Hepatocyte (in vitro differentiated cells): ENCODE measurements around the gene GNPTAB. TPM values are rescaled to one million over a fixed set of nuclear protein-coding genes. Genes with fewer than 3 reads are reported as not detected.

Source experiments
- DNase-seq: peaks from one replicate; pipeline ENCODE4 v3.0.0-alpha.2; 2016; ENCODE audit warnings: low spot score
- H2AFZ ChIP-seq: fragments of 200-600 bp; sonication (generic); 2 replicates; pipeline ENCODE4 v1.6.0; 2016; ENCODE audit warnings: antibody characterized with exemption, mild to moderate bottlenecking
- H3K27ac ChIP-seq: fragments of 200-600 bp; sonication (generic); 2 replicates; pipeline ENCODE4 v1.5.1; 2016; ENCODE audit warnings: mild to moderate bottlenecking
- H3K27me3 ChIP-seq: fragments of 200-600 bp; sonication (generic); 2 replicates; pipeline ENCODE4 v1.6.1; 2016
- H3K36me3 ChIP-seq: fragments of 200-600 bp; sonication (generic); replicated peaks from 2 replicates; pipeline ENCODE4 v1.5.1; 2016; ENCODE audit warnings: low read depth; ENCODE audit not compliant: insufficient read depth
- H3K4me1 ChIP-seq: fragments of 200-600 bp; sonication (generic); 2 replicates; pipeline ENCODE4 v1.5.1; 2016; ENCODE audit warnings: mild to moderate bottlenecking, moderate library complexity; ENCODE audit not compliant: insufficient read depth
- H3K4me2 ChIP-seq: fragments of 200-600 bp; sonication (generic); 2 replicates; pipeline ENCODE4 v1.6.0; 2016
- H3K4me3 ChIP-seq: fragments of 200-600 bp; sonication (generic); 2 replicates; pipeline ENCODE4 v1.5.1; 2016; ENCODE audit warnings: mild to moderate bottlenecking
- H3K79me2 ChIP-seq: fragments of 200-600 bp; sonication (generic); 2 replicates; pipeline ENCODE4 v1.6.0; 2017; ENCODE audit warnings: mild to moderate bottlenecking
- H3K9me2 ChIP-seq: fragments of 200-600 bp; sonication (generic); replicated peaks from 2 replicates; pipeline ENCODE4 v1.6.0; 2017; ENCODE audit warnings: mild to moderate bottlenecking; ENCODE audit not compliant: insufficient read depth
- H3K9me3 ChIP-seq: fragments of 200-600 bp; sonication (generic); 2 replicates; pipeline ENCODE4 v1.5.1; 2016; ENCODE audit warnings: low read depth, mild to moderate bottlenecking
- H4K20me1 ChIP-seq: fragments of 200-600 bp; sonication (generic); 2 replicates; pipeline ENCODE4 v1.6.0; 2016; ENCODE audit warnings: mild to moderate bottlenecking; ENCODE audit not compliant: insufficient read depth, poor library complexity, severe bottlenecking
- EZH2 ChIP-seq: fragments of 200-600 bp; sonication (generic); IDR thresholded peaks from 2 replicates; pipeline ENCODE4 v1.6.1; 2016; ENCODE audit warnings: antibody characterized with exemption, mild to moderate bottlenecking, borderline replicate concordance
- EZH2phosphoT487 ChIP-seq: fragments of 200-600 bp; sonication (generic); IDR thresholded peaks from one replicate; pipeline ENCODE4 v1.6.1; 2018; ENCODE audit warnings: antibody characterized with exemption, mild to moderate bottlenecking, low read depth, moderate library complexity; ENCODE audit not compliant: unreplicated experiment, severe bottlenecking
- WGBS: methylation state at CpG from one replicate; pipeline ENCODE4 v1.1.6; 2016; ENCODE audit warnings: low lambda C conversion rate; ENCODE audit errors: missing lambda C conversion rate; 5-methylcytosine and 5-hydroxymethylcytosine counted together
- polyA plus RNA-seq: library from polyadenylated mRNA; unstranded; fragments of >200 nt; fragmentation: Nextera tagmentation; extraction: Ambion mirVana; gene quantifications from 2 replicates; pipeline ENCODE4 v1.2.1, GENCODE V29; 2016
- total RNA-seq: library from RNA; depleted of rRNA; stranded (reverse); fragments of >200 nt; gene quantifications from 2 replicates; pipeline ENCODE4 v1.2.3, GENCODE V29; 2014
- TF ChIP-seq, protein P1 (sequence below): fragments of 200-600 bp; sonication (generic); IDR thresholded peaks from 2 replicates; pipeline ENCODE4 v1.5.1; 2016; ENCODE audit warnings: antibody characterized with exemption, mild to moderate bottlenecking; ENCODE audit not compliant: poor library complexity

The GNPTAB gene
- total and polyA plus RNA-seq, 2 experiments from 2014 or later: 13.8 to 21.6 TPM

DNA sequence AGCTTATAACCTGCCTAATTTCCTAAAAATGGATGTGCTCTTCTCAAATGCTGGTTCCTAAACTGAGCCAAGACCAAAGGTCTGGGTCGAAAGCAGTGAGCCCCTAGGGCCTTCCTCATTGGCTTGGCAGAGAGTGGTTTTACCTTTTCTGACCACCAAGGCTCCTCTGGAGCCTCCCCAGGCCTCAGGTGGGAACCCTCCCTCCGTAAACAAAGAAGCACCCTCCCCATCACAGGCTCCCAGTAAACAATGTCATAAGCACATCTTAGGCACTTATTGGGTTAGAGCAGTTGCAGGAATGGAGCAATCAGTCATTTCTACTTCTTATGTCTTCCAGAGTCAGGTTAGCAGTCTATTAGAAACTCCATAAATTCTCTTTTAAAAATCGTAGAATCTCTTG, 127.3 kb downstream of the GNPTAB start:
- Histone ChIP-seq H2AFZ (no peak overlapping the region), H3K27ac (no peak overlapping the region), H3K4me2 (no peak overlapping the region), H3K79me2 (peaks cover 85% of the 10 kb centered on the region), H3K36me3 (no peaks in the 10 kb centered on the region), H3K27me3 (no peaks in the 10 kb centered on the region), H3K9me2 (no peaks in the 10 kb centered on the region), H3K4me3 (no peak overlapping the region), H3K4me1 (peaks cover 20% of the 10 kb centered on the region), H4K20me1 (peaks cover 41% of the 10 kb centered on the region), H3K9me3 (no peaks in the 10 kb centered on the region)
- WGBS: 70% methylated on average over 3 of the region's 3 CpGs
- TF ChIP-seq EZH2: no peak
- no peak for DNase-seq

DNA sequence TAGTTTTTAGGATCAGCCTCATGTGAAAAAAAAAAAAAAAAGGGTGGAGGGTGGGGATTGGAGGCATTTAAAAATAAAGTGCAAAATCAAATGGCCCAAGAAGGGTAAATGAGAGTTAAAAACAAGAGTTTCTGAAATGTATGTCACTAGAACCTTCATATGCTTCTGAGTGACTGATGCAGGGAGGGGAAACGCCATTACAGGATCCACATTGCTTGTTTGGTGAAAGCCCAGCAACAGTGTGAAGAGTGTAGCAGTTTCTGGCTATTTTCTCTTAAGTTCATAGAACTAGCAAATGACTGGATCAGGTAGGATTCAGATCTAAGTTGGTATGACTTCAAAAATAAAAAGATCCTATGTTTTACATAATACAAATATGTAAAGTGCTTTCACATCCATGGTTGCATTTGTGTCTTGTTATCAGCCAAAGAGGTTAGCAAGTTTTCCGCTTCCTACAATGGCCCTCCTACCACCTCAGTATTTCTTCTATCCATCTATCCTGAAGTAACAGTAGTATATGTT, 130.4 kb downstream of the GNPTAB start:
- Histone ChIP-seq H3K79me2 (peaks cover 63% of the 10 kb centered on the region), H2AFZ (no peak overlapping the region), H3K4me1 (peaks cover 21% of the 10 kb centered on the region), H4K20me1 (peaks cover 26% of the 10 kb centered on the region), H3K9me3 (no peaks in the 10 kb centered on the region), H3K4me2 (peak overlapping the region; percentile 95), H3K36me3 (no peaks in the 10 kb centered on the region), H3K27ac (no peak overlapping the region), H3K4me3 (no peak overlapping the region), H3K9me2 (no peaks in the 10 kb centered on the region), H3K27me3 (no peaks in the 10 kb centered on the region)
- TF ChIP-seq EZH2 (no peak), EZH2phosphoT487 (no peak)
- TF ChIP-seq, protein P1, sequence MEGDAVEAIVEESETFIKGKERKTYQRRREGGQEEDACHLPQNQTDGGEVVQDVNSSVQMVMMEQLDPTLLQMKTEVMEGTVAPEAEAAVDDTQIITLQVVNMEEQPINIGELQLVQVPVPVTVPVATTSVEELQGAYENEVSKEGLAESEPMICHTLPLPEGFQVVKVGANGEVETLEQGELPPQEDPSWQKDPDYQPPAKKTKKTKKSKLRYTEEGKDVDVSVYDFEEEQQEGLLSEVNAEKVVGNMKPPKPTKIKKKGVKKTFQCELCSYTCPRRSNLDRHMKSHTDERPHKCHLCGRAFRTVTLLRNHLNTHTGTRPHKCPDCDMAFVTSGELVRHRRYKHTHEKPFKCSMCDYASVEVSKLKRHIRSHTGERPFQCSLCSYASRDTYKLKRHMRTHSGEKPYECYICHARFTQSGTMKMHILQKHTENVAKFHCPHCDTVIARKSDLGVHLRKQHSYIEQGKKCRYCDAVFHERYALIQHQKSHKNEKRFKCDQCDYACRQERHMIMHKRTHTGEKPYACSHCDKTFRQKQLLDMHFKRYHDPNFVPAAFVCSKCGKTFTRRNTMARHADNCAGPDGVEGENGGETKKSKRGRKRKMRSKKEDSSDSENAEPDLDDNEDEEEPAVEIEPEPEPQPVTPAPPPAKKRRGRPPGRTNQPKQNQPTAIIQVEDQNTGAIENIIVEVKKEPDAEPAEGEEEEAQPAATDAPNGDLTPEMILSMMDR: no peak
- 84% methylated on average over 2 of the region's 2 CpGs for WGBS
- DNase-seq: no peak

DNA sequence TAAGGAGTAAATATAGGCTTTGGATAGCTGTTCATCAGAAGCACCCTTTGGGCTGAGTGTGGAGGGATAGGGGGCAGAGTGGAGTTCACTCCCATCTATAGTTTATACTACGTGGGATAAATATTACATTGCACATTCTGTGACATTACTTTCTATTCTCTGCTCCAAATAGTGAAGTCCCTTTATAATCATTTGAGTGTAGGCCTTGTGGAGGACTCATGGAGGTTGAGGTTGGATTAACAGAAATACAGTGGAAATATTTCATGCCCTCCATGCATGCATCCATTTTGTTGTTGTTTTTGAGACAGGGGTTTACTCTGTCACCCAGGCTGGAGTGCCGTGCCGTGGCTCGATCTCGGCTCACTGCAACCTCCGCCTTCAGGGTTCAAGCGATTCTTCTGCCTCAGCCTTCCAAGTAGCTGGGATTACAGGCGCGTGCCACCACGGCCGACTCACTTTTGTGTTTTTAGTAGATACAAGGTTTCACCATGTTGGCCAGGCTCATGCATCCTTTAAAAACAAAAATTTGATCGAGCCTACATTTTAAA, 131.9 kb downstream of the GNPTAB start:
- Histone ChIP-seq H2AFZ (peak overlapping the region; percentile 79), H3K27me3 (no peaks in the 10 kb centered on the region), H3K4me2 (peak overlapping the region; percentile 95), H3K9me2 (no peaks in the 10 kb centered on the region), H4K20me1 (peaks cover 26% of the 10 kb centered on the region), H3K4me3 (peak overlapping the region; percentile 66), H3K9me3 (no peaks in the 10 kb centered on the region), H3K4me1 (peaks cover 21% of the 10 kb centered on the region), H3K79me2 (peaks cover 58% of the 10 kb centered on the region), H3K36me3 (no peaks in the 10 kb centered on the region), H3K27ac (peak overlapping the region; percentile 91)
- 76% methylated on average over 12 of the region's 12 CpGs for WGBS
- DNase-seq: no peak
- TF ChIP-seq EZH2phosphoT487: no peak
- TF ChIP-seq, protein P1: peak; percentile 20
- no peak for TF ChIP-seq EZH2

DNA sequence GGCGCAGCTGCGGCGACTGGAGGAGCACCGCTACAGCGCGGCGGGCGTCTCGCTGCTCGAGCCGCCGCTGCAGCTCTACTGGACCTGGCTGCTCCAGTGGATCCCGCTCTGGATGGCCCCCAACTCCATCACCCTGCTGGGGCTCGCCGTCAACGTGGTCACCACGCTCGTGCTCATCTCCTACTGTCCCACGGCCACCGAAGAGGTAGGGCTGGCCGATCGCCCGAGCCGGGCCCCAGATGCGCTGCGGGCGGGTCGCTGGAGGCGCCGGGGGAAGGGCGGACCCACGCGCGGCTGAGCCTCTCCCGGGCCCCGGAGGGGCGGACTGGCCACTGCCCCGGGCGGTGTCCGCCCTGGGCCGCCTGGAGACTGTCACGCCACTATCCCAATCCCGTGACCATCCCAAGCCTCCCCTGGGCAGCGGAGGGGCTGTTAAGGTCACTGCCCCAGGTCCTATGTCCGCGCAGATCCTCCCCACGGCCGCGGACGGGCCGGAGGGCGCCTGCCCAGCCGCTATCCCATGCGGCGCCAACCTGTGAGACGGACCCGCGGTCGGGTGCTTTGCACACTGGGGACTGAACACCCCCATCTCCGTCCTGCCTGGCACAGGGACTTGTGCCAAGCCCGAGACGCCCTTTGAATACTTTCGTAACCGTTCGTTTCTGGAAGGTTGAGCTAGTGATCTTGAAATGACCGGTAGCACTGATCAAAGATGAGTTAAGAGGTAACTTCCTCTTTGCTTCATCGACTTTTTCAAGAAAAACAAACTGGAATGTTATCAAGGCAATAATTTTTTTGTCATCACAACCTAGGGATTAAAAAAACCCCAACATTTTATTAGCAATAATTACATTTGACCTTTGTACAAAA, 132.6 kb downstream of the GNPTAB start:
- H2AFZ ChIP-seq: peak overlapping the region; percentile 79
- peak; percentile 68 for DNase-seq
- peak overlapping the region; percentile 66 for H3K4me3 ChIP-seq
- H3K27ac ChIP-seq: peak overlapping the region; percentile 91
- H3K9me2 ChIP-seq: no peaks in the 10 kb centered on the region
- H3K4me2 ChIP-seq: peak overlapping the region; percentile 95
- peaks cover 21% of the 10 kb centered on the region for H3K4me1 ChIP-seq
- 1% methylated on average over 55 of the region's 67 CpGs for WGBS
- peaks cover 51% of the 10 kb centered on the region for H3K79me2 ChIP-seq
- H3K9me3 ChIP-seq: no peaks in the 10 kb centered on the region
- H3K27me3 ChIP-seq: no peaks in the 10 kb centered on the region
- TF ChIP-seq EZH2phosphoT487: no peak
- TF ChIP-seq, protein P1: no peak
- TF ChIP-seq EZH2: no peak
- H4K20me1 ChIP-seq: peaks cover 26% of the 10 kb centered on the region
- H3K36me3 ChIP-seq: no peaks in the 10 kb centered on the region
